ENCODE data around the gene C17orf67. TPM values are rescaled to one million over a fixed set of nuclear protein-coding genes. Genes with fewer than 3 reads are reported as not detected.

C17orf67 gene
- total RNA-seq, 1 donor from 2014 or later: 2.4 TPM

DNA sequence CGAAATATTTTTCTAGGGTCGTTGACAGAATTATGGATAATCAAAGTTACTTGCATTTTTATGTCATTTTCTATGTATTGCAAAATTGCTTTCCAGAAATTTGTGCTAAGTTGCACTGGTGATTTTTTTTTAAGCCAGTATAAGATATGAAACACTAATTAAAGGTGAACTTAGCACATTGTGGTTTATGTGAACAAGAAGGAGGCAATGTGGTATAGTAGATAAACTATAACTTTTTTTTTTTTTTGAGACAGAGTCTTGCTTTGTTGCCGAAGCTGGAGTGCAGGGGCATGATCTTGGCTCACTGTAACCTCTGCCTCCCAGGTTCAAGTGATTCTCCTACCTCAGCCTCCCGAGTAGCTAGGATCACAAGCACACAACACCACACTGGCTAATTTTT lies 13.4 kb upstream of the C17orf67 start:
- no peak for DNase-seq (ENCODE audit: low read depth, low spot score)
- Mint-ChIP-seq H3K27me3 (ENCODE audit: low read depth) (no peaks in the 10 kb centered on the region), H3K9me3 (no peaks in the 10 kb centered on the region), H3K4me3 (no peak overlapping the region), H3K4me1 (no peaks in the 10 kb centered on the region), H3K27ac (ENCODE audit: unreplicated experiment) (no peak overlapping the region), H3K36me3 (ENCODE audit: low read depth) (peaks cover 4% of the 10 kb centered on the region)
- no peak for TF ChIP-seq CTCF (conservative IDR thresholded peaks at IDR 0.05)

DNA sequence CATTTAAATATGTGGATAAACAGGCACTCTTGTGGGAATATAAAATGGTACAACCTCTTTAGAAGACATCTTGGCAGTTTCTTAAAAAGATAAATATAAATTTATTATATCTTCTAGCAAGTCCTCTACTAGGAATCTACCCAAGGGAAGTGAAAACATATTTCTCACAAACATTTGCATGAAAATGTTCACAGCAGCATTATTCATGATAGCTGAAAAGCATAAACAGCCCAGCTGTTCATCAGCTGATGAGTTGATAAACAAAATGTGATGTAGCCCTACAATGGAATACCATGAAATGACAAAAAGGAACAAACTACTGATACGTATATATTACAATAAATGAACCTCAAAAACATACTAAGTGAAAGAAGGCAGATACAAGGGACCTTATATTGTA lies 12.2 kb upstream of the C17orf67 start:
- H3K36me3 Mint-ChIP-seq (ENCODE audit: low read depth): peaks cover 4% of the 10 kb centered on the region
- DNase-seq (ENCODE audit: low read depth, low spot score): no peak
- no peak overlapping the region for H3K4me3 Mint-ChIP-seq
- H3K4me1 Mint-ChIP-seq: no peaks in the 10 kb centered on the region
- no peak overlapping the region for H3K27ac Mint-ChIP-seq (ENCODE audit: unreplicated experiment)
- TF ChIP-seq CTCF (conservative IDR thresholded peaks at IDR 0.05): no peak
- no peaks in the 10 kb centered on the region for H3K9me3 Mint-ChIP-seq
- no peaks in the 10 kb centered on the region for H3K27me3 Mint-ChIP-seq (ENCODE audit: low read depth)

GRCh38 chr17:56842577-56842976 lies 8.9 kb upstream of the C17orf67 start:
- H3K27me3 Mint-ChIP-seq (ENCODE audit: low read depth): no peaks in the 10 kb centered on the region
- TF ChIP-seq CTCF (conservative IDR thresholded peaks at IDR 0.05): no peak
- H3K36me3 Mint-ChIP-seq (ENCODE audit: low read depth): peaks cover 4% of the 10 kb centered on the region
- no peak overlapping the region for H3K4me3 Mint-ChIP-seq
- DNase-seq (ENCODE audit: low read depth, low spot score): no peak
- H3K9me3 Mint-ChIP-seq: no peaks in the 10 kb centered on the region
- no peaks in the 10 kb centered on the region for H3K4me1 Mint-ChIP-seq
- H3K27ac Mint-ChIP-seq (ENCODE audit: unreplicated experiment): no peak overlapping the region

DNA sequence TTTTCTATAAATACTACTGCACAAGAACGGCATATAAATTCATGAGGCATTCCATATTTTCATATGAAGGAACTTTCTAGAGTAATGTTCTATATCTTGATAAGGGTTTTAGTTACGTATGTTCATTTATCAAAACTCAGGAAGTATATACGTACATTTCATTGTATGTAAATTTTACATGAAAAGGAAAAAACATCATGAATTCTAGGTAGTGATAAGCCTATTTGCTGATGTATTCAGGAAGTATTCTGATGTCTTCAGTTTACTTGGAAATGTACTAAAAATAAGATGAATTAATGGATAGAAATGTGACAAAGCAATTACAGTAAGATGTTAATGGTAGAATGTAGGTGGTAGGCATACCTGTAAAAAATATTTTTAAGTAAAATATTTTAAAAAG lies 5.0 kb upstream of the C17orf67 start:
- peaks cover 2% of the 10 kb centered on the region for H3K36me3 Mint-ChIP-seq (ENCODE audit: low read depth)
- no peak overlapping the region for H3K27ac Mint-ChIP-seq (ENCODE audit: unreplicated experiment)
- H3K4me3 Mint-ChIP-seq: no peak overlapping the region
- DNase-seq (ENCODE audit: low read depth, low spot score): no peak
- no peak for TF ChIP-seq CTCF (conservative IDR thresholded peaks at IDR 0.05)
- H3K9me3 Mint-ChIP-seq: no peaks in the 10 kb centered on the region
- peaks cover 18% of the 10 kb centered on the region for H3K4me1 Mint-ChIP-seq
- H3K27me3 Mint-ChIP-seq (ENCODE audit: low read depth): peaks cover 19% of the 10 kb centered on the region

DNA sequence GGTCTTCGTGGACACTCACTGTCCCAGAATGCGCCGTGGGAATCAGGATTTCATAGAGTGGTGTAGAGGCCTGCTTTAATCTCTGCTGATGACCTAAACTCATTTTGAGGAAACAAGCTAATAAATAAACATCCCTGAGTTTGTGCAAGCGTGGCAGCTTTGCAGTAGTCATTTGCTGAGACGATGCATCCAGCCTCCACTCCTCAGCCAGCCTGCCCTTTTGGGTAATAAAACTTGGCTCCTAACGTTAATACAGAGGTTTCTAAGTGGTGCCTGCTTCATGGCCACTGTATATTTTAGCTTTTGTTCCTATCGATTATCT lies 1.5 kb upstream of the C17orf67 start:
- DNase-seq (ENCODE audit: low read depth, low spot score): no peak
- no peak overlapping the region for H3K27ac Mint-ChIP-seq (ENCODE audit: unreplicated experiment)
- peaks cover 34% of the 10 kb centered on the region for H3K4me1 Mint-ChIP-seq
- H3K36me3 Mint-ChIP-seq (ENCODE audit: low read depth): peaks cover 11% of the 10 kb centered on the region
- peaks cover 21% of the 10 kb centered on the region for H3K27me3 Mint-ChIP-seq (ENCODE audit: low read depth)
- H3K9me3 Mint-ChIP-seq: no peaks in the 10 kb centered on the region
- TF ChIP-seq CTCF (conservative IDR thresholded peaks at IDR 0.05): no peak
- peak overlapping the region; percentile 90 for H3K4me3 Mint-ChIP-seq

Data from neural crest cell (in vitro differentiated cells).